22Rv1 (cell line): ENCODE data around the gene SLC5A11.
"Not testable (repeated sequence)": the region's sequence is repeated elsewhere in the genome, so short reads cannot be mapped to it uniquely, and the experiment has no call there.

ENCODE experiments used
- H3K27ac ChIP-seq: fragments of 450-650 bp; 2 replicates; pipeline ENCODE4 v1.5.1; 2017
- CTCF ChIP-seq: fragments of 450-650 bp; IDR thresholded peaks from 2 replicates; pipeline ENCODE4 v1.5.1; 2017; ENCODE audit warnings: mild to moderate bottlenecking
- ZFX ChIP-seq: fragments of 450-650 bp; IDR thresholded peaks from 2 replicates; pipeline ENCODE4 v1.6.1; 2017; ENCODE audit warnings: antibody characterized with exemption, borderline replicate concordance

The SLC5A11 gene

GRCh38 chr16:24836836-24837235, 8.9 kb upstream of the SLC5A11 start:
- H3K27ac ChIP-seq, result no peak overlapping the region
- TF ChIP-seq CTCF (no peak), ZFX (no peak)

DNA sequence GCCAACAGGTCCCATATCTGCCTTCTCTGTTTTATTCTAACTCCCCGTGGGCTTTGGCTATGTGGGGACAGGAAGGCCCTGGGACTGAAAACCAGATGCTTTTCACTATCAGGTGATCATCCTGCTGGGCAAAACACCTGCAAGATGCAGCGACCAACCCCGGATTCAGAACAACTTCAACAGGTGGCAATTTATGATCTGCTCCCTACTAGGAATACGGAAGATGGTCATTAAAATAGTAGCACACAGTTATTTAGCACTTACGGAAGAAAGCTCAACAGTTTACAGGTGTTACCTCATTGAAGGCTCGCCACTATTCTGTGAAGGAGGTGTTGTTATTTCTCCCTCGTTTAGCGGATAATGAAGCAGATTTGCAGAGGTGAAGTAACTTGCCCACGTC, 7.8 kb upstream of the SLC5A11 start:
- no peak overlapping the region for H3K27ac ChIP-seq
- TF ChIP-seq ZFX, result no peak
- no peak for TF ChIP-seq CTCF

- TF ChIP-seq CTCF, result no peak
- no peak for TF ChIP-seq ZFX
- no peak overlapping the region for H3K27ac ChIP-seq
Measured at GRCh38 chr16:24838554-24839266, 7.1 kb upstream of the SLC5A11 start.

- no peak overlapping the region for H3K27ac ChIP-seq
- TF ChIP-seq ZFX (no peak), CTCF (no peak)
Measured at GRCh38 chr16:24839347-24839972, 6.3 kb upstream of the SLC5A11 start.

- H3K27ac ChIP-seq, result no peak overlapping the region
- TF ChIP-seq CTCF (no peak), ZFX (no peak)
Measured at GRCh38 chr16:24841291-24841690, 4.5 kb upstream of the SLC5A11 start.

- TF ChIP-seq ZFX, result no peak
- no peak for TF ChIP-seq CTCF
Measured at GRCh38 chr16:24844101-24845030, 1.4 kb upstream of the SLC5A11 start.

GRCh38 chr16:24845031-24845365, 765 bp upstream of the SLC5A11 start:
- not testable (repeated sequence) for H3K27ac ChIP-seq

More at GRCh38 chr16:24844101-24845030, 1.4 kb upstream of the SLC5A11 start:
- no peak overlapping the region for H3K27ac ChIP-seq
